Stimulated activated CD4-positive, alpha-beta T cell treated with anti-CD3 and anti-CD28 coated beads, Interleukin-15, amount 100 ng/mL, for 24 hours (primary cell): ENCODE measurements around the gene CCDC174.

Experiments
- DNase-seq: peaks from one replicate; pipeline ENCODE4 v3.0.0-alpha.2; 2020

The CCDC174 gene

DNA sequence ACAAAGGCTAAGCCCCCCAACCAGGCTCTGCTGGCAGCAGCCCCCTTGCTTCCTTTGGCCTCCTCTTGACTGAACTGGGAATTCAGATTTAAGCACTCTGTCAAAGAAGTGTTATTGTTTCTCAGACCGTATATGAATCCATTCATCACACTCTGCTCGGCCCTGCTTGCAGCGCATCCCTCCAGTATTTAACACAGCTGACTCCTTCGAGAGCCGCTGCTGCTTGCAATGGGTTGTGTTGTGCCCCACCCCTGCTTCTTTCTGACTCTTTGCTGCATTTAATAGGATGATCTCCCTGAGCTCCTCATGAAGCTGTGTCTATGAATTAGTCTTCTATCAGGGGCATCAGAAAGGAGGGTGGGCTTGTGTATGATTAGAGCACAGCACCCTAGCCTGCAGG lies 54.5 kb downstream of the CCDC174 start:
- DNase-seq = no peak

DNA sequence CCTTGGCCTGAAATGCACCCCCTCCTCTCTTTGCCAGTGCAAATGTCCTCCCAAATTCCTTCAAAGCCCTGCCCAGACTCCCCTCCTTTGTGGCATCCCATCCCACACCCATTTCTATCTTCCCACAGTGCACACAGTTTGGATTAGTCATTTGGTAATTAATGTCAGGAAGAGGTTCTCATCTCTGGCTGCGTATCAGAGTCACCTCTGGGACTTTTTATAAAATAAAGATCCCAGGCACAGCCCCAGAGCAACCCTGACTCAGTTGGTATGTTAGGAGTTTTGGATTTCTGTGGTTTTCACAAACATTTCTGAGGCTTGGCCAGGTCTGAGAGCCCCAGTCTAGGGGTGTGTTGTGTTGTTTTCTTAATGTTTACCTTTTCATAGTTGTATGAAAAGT lies 65.0 kb downstream of the CCDC174 start:
- no peak for DNase-seq

DNA sequence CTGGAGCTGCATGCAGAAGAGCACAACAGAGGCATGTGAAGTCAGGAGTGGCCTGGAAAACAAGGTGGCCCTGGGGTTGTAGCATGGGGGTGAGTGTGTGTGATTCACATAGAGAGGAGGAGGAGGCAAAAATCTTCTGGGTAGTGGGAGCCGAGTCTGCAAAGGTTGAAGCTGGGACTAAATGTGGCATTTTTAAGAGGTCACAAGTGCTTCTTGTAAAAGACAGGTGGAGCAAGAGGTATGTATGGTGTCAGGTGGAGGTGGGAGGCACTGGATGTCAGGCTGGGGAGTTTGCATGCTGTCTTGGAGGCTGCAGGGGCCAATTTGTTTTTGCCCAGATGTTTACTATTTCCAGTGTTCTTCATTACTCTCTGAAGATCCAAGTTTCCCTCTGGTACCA lies 65.7 kb downstream of the CCDC174 start:
- DNase-seq = no peak

DNA sequence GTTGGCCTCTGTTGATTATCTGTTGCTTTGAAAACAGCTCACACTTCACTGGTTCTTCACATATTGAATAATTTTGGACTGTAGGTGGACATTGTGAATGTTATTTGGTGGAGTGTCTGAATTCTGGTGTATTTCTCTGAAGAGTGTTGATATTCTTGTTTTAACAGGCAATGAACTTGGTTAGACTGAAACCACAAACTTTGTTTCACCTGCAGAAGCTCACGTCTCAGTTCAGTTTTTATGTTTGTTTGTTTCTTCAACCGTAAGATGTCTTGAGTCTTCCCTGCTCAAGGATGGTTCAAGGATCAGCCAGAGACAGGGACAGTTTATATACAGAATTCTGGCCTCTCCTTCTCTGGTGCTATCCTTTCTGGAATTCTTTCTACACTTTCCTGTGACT lies 67.0 kb downstream of the CCDC174 start:
- no peak for DNase-seq

DNA sequence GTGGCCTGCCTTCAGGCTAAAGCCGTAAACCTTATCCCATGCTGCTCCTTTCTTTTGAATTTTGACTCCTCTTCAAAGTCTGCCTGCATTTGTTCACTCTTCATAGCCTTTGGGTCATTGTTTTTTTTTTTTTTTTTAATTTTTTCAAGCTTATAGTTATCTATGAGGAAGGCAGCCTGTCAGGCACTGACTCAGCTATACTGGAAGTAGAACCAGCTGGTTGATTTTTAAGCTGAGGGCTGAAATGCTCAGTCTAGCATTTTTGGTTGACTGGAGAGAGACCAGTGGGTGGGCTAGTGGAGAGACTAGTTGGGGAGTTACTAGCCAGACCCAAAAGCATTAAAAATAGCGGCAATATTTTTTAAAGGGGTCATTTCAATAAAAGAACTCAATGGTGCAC lies 67.4 kb downstream of the CCDC174 start:
- no peak for DNase-seq

DNA sequence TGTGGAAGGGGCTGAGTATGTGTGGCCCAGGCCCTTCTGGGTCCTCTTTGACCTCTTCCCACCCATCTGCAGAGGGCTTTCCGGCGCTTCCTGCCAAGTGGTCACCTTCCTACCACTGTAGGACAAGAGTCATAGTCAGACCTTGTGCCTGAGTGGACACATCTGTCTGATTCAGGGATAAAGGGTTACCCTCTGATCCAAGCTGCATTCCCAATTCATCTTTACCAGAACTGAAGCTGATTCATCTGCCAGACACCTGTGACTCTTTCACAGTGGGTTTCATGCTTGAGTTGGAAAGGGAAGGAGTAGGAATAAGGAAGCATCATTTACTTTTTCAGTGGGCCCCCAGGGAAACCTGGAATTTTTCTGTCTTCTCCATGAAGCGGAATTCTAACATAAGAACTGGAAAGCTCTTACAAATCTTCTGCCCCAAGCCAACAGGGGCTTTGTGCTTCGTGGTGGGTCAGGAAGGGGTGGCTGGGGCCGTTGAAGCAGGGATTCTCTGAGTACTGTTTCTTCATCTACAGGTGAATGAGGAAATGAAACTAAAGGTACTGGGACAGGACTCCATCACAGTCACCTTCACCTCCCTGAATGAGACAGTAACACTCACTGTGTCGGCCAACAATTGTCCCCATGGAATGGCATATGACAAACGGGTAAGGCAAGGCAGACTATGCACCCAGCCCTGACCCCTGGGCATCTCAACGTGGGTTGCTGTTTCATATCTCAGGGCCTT lies 69.7 kb downstream of the CCDC174 start:
- no peak for DNase-seq
